ENCODE data around the gene ASAP2. TPM values are rescaled to one million over a fixed set of nuclear protein-coding genes. Genes with fewer than 3 reads are reported as not detected.

The ASAP2 gene
- total and polyA plus RNA-seq, 8 donors = 21.1 to 41.8 (median 35.1) TPM

- Histone ChIP-seq H3K4me3 (no peak overlapping the region), H3K9me3 (no peaks in the 10 kb centered on the region), H3K27ac (peak overlapping the region in 1 of 2 donors; percentile 0), H3K36me3 (no peaks in the 10 kb centered on the region), H3K27me3 (no peaks in the 10 kb centered on the region), H3K4me1 (peaks cover 41 to 58% of the 10 kb centered on the region in 2 donors)
- DNase-seq (peak in 1 of 4 donors; percentile 24), ATAC-seq (peak; percentile 9)
- TF ChIP-seq, protein P1, sequence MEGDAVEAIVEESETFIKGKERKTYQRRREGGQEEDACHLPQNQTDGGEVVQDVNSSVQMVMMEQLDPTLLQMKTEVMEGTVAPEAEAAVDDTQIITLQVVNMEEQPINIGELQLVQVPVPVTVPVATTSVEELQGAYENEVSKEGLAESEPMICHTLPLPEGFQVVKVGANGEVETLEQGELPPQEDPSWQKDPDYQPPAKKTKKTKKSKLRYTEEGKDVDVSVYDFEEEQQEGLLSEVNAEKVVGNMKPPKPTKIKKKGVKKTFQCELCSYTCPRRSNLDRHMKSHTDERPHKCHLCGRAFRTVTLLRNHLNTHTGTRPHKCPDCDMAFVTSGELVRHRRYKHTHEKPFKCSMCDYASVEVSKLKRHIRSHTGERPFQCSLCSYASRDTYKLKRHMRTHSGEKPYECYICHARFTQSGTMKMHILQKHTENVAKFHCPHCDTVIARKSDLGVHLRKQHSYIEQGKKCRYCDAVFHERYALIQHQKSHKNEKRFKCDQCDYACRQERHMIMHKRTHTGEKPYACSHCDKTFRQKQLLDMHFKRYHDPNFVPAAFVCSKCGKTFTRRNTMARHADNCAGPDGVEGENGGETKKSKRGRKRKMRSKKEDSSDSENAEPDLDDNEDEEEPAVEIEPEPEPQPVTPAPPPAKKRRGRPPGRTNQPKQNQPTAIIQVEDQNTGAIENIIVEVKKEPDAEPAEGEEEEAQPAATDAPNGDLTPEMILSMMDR (IDR thresholded peaks at IDR 0.05) = no peak
- intact Hi-C loops (cut with DNase I) = no loop called here
Observed at GRCh38 chr2:9256570-9257043, 50.0 kb downstream of the ASAP2 start.

DNA sequence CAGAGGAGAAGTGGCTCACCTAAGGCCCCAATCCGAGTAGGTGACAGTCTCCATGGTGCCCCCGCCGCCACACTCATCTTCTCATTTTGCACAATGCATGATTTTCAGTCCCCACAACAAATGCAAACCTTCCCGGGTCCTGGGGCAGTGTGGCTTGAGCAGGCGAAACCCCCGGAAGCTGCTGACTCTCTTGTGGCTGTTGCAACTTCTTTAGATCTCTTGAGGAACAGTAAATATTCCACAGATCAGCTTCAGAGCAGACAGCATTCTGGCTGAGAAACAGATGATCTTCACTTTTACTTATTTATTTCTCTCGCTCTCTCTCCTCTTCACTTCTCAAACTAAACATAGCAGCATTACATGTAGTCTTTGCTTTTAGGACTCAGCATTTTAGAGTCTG lies 51.9 kb downstream of the ASAP2 start:
- H3K9me3 ChIP-seq = no peaks in the 10 kb centered on the region
- intact Hi-C loops (cut with DNase I) = no loop called here
- H3K27ac ChIP-seq = peak overlapping the region; percentile 49 to 77
- H3K4me3 ChIP-seq = no peak overlapping the region
- peaks cover 46 to 70% of the 10 kb centered on the region in 2 donors for H3K4me1 ChIP-seq
- DNase-seq = peak in 1 of 4 donors; percentile 24
- ATAC-seq = no peak
- no peaks in the 10 kb centered on the region for H3K27me3 ChIP-seq
- TF ChIP-seq, protein P1 (IDR thresholded peaks at IDR 0.05) = no peak
- no peaks in the 10 kb centered on the region for H3K36me3 ChIP-seq

DNA sequence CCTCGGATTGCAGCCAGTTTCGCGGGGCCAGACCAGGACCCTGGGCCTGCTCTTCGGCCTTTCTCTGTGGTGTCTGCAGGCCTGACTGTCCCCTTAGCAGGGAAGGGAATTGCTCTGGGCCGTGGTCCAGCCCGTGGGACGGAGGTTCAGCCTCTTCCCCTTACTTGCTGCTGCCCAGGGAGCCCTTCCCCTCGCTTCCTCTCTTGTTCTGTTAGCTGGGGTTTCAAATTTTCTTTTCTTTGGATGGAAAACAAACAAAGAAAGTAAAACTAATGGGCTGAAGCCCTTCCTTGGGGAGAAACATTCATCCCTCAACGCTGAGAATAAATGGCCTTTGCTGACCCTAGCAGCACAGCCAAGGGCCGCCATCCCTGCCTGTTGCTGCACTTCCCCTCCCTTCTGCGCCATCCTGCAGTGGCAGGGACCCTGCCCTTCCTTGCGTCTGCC lies 52.4 kb downstream of the ASAP2 start:
- no peaks in the 10 kb centered on the region for H3K9me3 ChIP-seq
- TF ChIP-seq, protein P1 (IDR thresholded peaks at IDR 0.05) = no peak
- H3K27ac ChIP-seq = peak overlapping the region; percentile 49 to 77
- ATAC-seq = no peak
- DNase-seq = peak in 1 of 4 donors; percentile 54
- H3K36me3 ChIP-seq = no peaks in the 10 kb centered on the region
- H3K4me1 ChIP-seq = peaks cover 46 to 74% of the 10 kb centered on the region in 2 donors
- intact Hi-C loops (cut with DNase I) = no loop called here
- H3K4me3 ChIP-seq = no peak overlapping the region
- no peaks in the 10 kb centered on the region for H3K27me3 ChIP-seq

DNA sequence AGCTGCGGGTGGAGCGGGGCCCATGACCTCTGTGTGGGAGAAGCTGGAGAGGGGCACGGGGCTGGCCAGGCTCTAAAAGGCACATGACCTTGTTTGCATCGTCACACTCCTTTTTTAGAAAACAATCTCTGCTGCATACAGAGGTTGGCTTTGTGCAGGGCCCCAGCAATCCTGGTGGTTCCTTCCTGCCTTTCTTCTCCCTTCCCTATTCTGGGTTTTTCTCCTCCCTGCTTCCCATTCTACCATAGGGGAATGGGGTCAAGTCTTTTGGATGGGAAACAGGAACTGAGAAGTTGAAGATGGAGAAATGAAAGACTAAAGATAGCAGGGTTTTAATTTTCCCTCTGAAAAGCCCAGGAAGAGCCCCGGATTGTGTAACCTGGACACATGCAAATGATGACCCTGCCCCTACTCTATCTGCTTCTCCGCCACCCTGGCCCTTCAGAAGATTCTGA lies 53.9 kb downstream of the ASAP2 start:
- ATAC-seq (no peak), DNase-seq (no peak)
- no peaks in the 10 kb centered on the region for H3K36me3 ChIP-seq
- intact Hi-C loops (cut with DNase I) = no loop called here
- peaks cover 46 to 74% of the 10 kb centered on the region in 2 donors for H3K4me1 ChIP-seq
- H3K27ac ChIP-seq = peak overlapping the region; percentile 74 to 77
- H3K9me3 ChIP-seq = no peaks in the 10 kb centered on the region
- TF ChIP-seq, protein P1 (IDR thresholded peaks at IDR 0.05) = no peak
- no peaks in the 10 kb centered on the region for H3K27me3 ChIP-seq
- H3K4me3 ChIP-seq = no peak overlapping the region

DNA sequence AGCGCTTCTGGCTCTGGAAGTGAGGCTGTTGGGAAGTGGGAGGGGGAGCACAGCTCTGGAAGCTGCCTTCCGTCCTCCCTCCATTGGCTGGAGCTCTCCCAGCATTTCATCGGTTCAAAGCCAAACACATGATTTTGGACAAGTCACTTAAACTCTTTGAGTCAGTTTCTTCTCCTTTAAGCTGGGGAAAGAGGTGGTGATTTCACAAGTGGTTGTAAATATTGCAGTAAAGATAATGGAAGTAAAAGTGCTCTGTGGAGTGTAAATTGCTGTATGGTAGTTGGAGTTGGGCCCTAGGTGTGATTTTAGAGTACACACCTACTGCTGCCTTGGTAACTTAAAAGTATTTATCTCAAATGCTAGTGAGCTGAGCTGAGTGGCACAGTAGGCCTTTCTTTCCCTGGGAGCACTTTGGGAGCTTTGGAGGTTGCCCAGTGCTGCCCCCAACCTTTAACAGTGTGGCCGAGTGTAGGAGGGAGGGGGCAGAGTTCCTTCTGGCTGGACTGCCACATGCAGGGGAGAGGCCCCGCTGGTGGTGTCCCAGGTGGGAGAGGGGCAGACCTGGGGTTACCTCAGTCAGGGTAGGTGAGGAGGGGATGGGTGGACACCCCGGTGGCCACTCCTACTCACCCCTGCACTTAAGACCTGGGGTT lies 54.7 kb downstream of the ASAP2 start:
- ATAC-seq (peak; percentile 74), DNase-seq (peak in 2 of 4 donors; percentile 65 to 68)
- Histone ChIP-seq H3K4me3 (no peak overlapping the region), H3K27ac (peak overlapping the region; percentile 74 to 77), H3K36me3 (no peaks in the 10 kb centered on the region), H3K9me3 (no peaks in the 10 kb centered on the region), H3K27me3 (no peaks in the 10 kb centered on the region), H3K4me1 (peaks cover 41 to 74% of the 10 kb centered on the region in 2 donors)
- TF ChIP-seq, protein P1 (IDR thresholded peaks at IDR 0.05) = no peak
- intact Hi-C loops (cut with DNase I) = no loop called here

All from left lung (tissue), 10 donors.